ENCODE results near the gene CACNG8.

DNA sequence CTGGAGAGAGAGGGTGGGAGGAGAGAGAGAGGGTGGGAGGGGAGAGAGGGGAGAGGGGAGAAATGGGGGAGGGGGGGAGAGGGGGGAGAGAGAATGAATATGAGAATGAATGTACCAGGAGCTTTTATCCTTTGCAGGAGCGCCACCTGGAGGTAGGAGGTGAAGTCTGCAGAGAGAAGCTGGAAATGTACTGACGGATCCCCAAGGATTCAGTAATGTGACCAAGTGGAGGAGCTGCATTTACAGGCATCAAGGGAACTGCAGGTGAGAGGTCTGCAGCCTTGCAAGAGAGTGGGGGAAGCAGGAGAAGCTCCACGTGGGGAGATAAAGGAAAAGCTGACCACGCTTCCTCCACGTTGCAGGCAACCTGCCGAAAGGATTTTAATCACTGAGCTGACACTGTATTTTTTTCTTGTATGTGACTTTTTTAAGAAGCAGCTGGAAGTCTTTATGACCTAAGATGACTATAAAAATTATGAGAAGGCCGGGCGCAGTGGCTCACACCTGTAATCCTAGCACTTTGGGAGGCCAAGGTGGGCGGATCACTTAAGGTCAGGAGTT lies 67.3 kb downstream of the CACNG8 start:
- TF ChIP-seq, protein P1, sequence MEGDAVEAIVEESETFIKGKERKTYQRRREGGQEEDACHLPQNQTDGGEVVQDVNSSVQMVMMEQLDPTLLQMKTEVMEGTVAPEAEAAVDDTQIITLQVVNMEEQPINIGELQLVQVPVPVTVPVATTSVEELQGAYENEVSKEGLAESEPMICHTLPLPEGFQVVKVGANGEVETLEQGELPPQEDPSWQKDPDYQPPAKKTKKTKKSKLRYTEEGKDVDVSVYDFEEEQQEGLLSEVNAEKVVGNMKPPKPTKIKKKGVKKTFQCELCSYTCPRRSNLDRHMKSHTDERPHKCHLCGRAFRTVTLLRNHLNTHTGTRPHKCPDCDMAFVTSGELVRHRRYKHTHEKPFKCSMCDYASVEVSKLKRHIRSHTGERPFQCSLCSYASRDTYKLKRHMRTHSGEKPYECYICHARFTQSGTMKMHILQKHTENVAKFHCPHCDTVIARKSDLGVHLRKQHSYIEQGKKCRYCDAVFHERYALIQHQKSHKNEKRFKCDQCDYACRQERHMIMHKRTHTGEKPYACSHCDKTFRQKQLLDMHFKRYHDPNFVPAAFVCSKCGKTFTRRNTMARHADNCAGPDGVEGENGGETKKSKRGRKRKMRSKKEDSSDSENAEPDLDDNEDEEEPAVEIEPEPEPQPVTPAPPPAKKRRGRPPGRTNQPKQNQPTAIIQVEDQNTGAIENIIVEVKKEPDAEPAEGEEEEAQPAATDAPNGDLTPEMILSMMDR (IDR thresholded peaks at IDR 0.05 in 4 of 5, conservative IDR thresholded peaks at IDR 0.05 in 1 of 5), result peak; percentile 6 to 54 (median 23)
- TF ChIP-seq POLR2A (IDR thresholded peaks at IDR 0.05), result no peak

Data from gastrocnemius medialis (tissue), 4 donors.